NCI-H774 (cell line): Measurements from ENCODE around the gene ZNF100.
A peak's percentile ranks its signal among the peaks of the same experiment; 100 is the strongest.
"Not testable (repeated sequence)": the region's sequence is repeated elsewhere in the genome, so short reads cannot be mapped to it uniquely, and the experiment has no call there.

Source experiments
- DNase-seq: peaks from one replicate; lab custom pipeline; 2025; lab: John Stamatoyannopoulos, UW

Gene ZNF100

GRCh38 chr19:21767065-21767800 is at the start of gene ZNF100:
TSS of gene ZNF100 (minus strand) at chr19:21767579. CDS start at chr19:21767429, 150 bp downstream.
- DNase-seq: peak; percentile 92

GRCh38 chr19:21812448-21812847 is 45.1 kb upstream of the ZNF100 start:
- DNase-seq: no peak

- not testable (repeated sequence) for DNase-seq
Measured at GRCh38 chr19:21808400-21809000, 41.1 kb upstream of the ZNF100 start.

- no peak for DNase-seq
Measured at GRCh38 chr19:21789466-21790085, 22.2 kb upstream of the ZNF100 start.

GRCh38 chr19:21786936-21787335 is 19.6 kb upstream of the ZNF100 start:
- DNase-seq: no peak

- DNase-seq: not testable (repeated sequence)
Measured at GRCh38 chr19:21775792-21776191, 8.4 kb upstream of the ZNF100 start.

- DNase-seq: not testable (repeated sequence)
Measured at GRCh38 chr19:21766705-21767064, 694 bp downstream of the ZNF100 start.

GRCh38 chr19:21765151-21765550 is 2.2 kb downstream of the ZNF100 start:
- no peak for DNase-seq

GRCh38 chr19:21761547-21761946 is 5.8 kb downstream of the ZNF100 start:
- DNase-seq: not testable (repeated sequence)

GRCh38 chr19:21758296-21758695 is 9.1 kb downstream of the ZNF100 start:
- no peak for DNase-seq

- not testable (repeated sequence) for DNase-seq
Measured at GRCh38 chr19:21755555-21755954, 11.8 kb downstream of the ZNF100 start.

- DNase-seq: no peak
Measured at GRCh38 chr19:21751384-21751783, 16.0 kb downstream of the ZNF100 start.

GRCh38 chr19:21750586-21751128 is 16.7 kb downstream of the ZNF100 start:
- no peak for DNase-seq

- no peak for DNase-seq
Measured at GRCh38 chr19:21749090-21749489, 18.3 kb downstream of the ZNF100 start.

GRCh38 chr19:21748088-21748487 is 19.3 kb downstream of the ZNF100 start:
- DNase-seq: no peak

GRCh38 chr19:21740559-21740958 is 26.8 kb downstream of the ZNF100 start:
- DNase-seq: no peak

- DNase-seq: not testable (repeated sequence)
Measured at GRCh38 chr19:21726942-21727747, 40.2 kb downstream of the ZNF100 start.

GRCh38 chr19:21713761-21714160 is 53.6 kb downstream of the ZNF100 start:
- DNase-seq: no peak

GRCh38 chr19:21709464-21709863 is 57.9 kb downstream of the ZNF100 start:
- no peak for DNase-seq

- DNase-seq: not testable (repeated sequence)
Measured at GRCh38 chr19:21707878-21708277, 59.5 kb downstream of the ZNF100 start.

GRCh38 chr19:21707065-21707464 is 60.3 kb downstream of the ZNF100 start:
- DNase-seq: no peak

- DNase-seq: no peak
Measured at GRCh38 chr19:21705393-21705792, 62.0 kb downstream of the ZNF100 start.
